Skin epidermis (tissue), 12 donors: ENCODE results near the gene LITAFD.

Source experiments
- H3K27ac ChIP-seq, 21 experiments: fragments of 200-600 bp; sonication (generic) in 11 of 21; one replicate each; pipeline ENCODE4 v1.5.0; 2020; ENCODE audit warnings: mild to moderate bottlenecking in 3 of 21, inconsistent platforms in 2 of 21, moderate library complexity in 2 of 21
- H3K4me3 ChIP-seq, 7 experiments: fragments of 200-600 bp; sonication (generic) in 2 of 7; one replicate each; pipeline ENCODE4 v1.5.0; 2020; ENCODE audit warnings: inconsistent platforms in 2 of 7, mild to moderate bottlenecking in 2 of 7, moderate library complexity in 1 of 7

The LITAFD gene

GRCh38 chr16:8888951-8889892 is 7.1 kb downstream of the LITAFD start:
- no peak overlapping the region for H3K4me3 ChIP-seq
- no peak overlapping the region for H3K27ac ChIP-seq

- Histone ChIP-seq H3K4me3 (no peak overlapping the region), H3K27ac (no peak overlapping the region)
Measured at GRCh38 chr16:8889893-8890548, 7.9 kb downstream of the LITAFD start.

GRCh38 chr16:8890549-8890921 is 8.4 kb downstream of the LITAFD start:
- H3K27ac ChIP-seq, result no peak overlapping the region
- no peak overlapping the region for H3K4me3 ChIP-seq

- no peak overlapping the region for H3K27ac ChIP-seq
- H3K4me3 ChIP-seq, result no peak overlapping the region
Measured at GRCh38 chr16:8892101-8892575, 10.0 kb downstream of the LITAFD start.

- Histone ChIP-seq H3K4me3 (no peak overlapping the region), H3K27ac (no peak overlapping the region)
Measured at GRCh38 chr16:8893426-8893825, 11.3 kb downstream of the LITAFD start.

- H3K4me3 ChIP-seq, result no peak overlapping the region
- no peak overlapping the region for H3K27ac ChIP-seq
Measured at GRCh38 chr16:8893976-8894690, 12.0 kb downstream of the LITAFD start.

- H3K4me3 ChIP-seq, result no peak overlapping the region
- no peak overlapping the region for H3K27ac ChIP-seq
Measured at GRCh38 chr16:8894736-8895334, 12.7 kb downstream of the LITAFD start.

GRCh38 chr16:8898660-8899318 is 16.6 kb downstream of the LITAFD start:
- no peak overlapping the region for H3K4me3 ChIP-seq
- no peak overlapping the region for H3K27ac ChIP-seq

- Histone ChIP-seq H3K4me3 (no peak overlapping the region), H3K27ac (no peak overlapping the region)
Measured at GRCh38 chr16:8899709-8900317, 17.7 kb downstream of the LITAFD start.

GRCh38 chr16:8900343-8900742 is 18.2 kb downstream of the LITAFD start:
- no peak overlapping the region for H3K4me3 ChIP-seq
- no peak overlapping the region for H3K27ac ChIP-seq

- no peak overlapping the region for H3K27ac ChIP-seq
- H3K4me3 ChIP-seq, result no peak overlapping the region
Measured at GRCh38 chr16:8901320-8901861, 19.2 kb downstream of the LITAFD start.

- Histone ChIP-seq H3K4me3 (no peak overlapping the region), H3K27ac (no peak overlapping the region)
Measured at GRCh38 chr16:8903004-8903403, 20.9 kb downstream of the LITAFD start.

GRCh38 chr16:8904018-8904430 is 21.9 kb downstream of the LITAFD start:
- Histone ChIP-seq H3K27ac (no peak overlapping the region), H3K4me3 (no peak overlapping the region)

- Histone ChIP-seq H3K4me3 (no peak overlapping the region), H3K27ac (no peak overlapping the region)
Measured at GRCh38 chr16:8905168-8905762, 23.1 kb downstream of the LITAFD start.

GRCh38 chr16:8905795-8906591 is 23.8 kb downstream of the LITAFD start:
- no peak overlapping the region for H3K4me3 ChIP-seq
- no peak overlapping the region for H3K27ac ChIP-seq

GRCh38 chr16:8907096-8907495 is 24.9 kb downstream of the LITAFD start:
- no peak overlapping the region for H3K4me3 ChIP-seq
- no peak overlapping the region for H3K27ac ChIP-seq

- Histone ChIP-seq H3K4me3 (no peak overlapping the region), H3K27ac (no peak overlapping the region)
Measured at GRCh38 chr16:8908810-8909468, 26.8 kb downstream of the LITAFD start.
